T-helper 17 cell (primary cell): ENCODE data around the gene ANKRD12. TPM values are rescaled to one million over a fixed set of nuclear protein-coding genes. Genes with fewer than 3 reads are reported as not detected.
A peak's percentile ranks its signal among the peaks of the same experiment; 100 is the strongest.
"Not testable (repeated sequence)": the region's sequence is repeated elsewhere in the genome, so short reads cannot be mapped to it uniquely, and the experiment has no call there.

Source experiments
- ATAC-seq: fragments of 150-1000 bp; cut with Tn5 transposase; 2 replicates; pipeline ENCODE4 v1.10.0; 2021; ENCODE audit warnings: mild to moderate bottlenecking, moderate library complexity
- DNase-seq, 3 donors: peaks; one replicate each; pipeline versions ENCODE4 v3.0.0 to v3.0.0-alpha.2; 2020 to 2021
- H3K9me3 ChIP-seq: one replicate; pipeline ENCODE4 v1.7.0; 2013; ENCODE audit warnings: low read length, mild to moderate bottlenecking; ENCODE audit not compliant: control insufficient read depth, poor library complexity, severe bottlenecking
- H3K27ac Mint-ChIP-seq: one replicate; pipeline ENCODE4 v1.8.0; 2022; ENCODE audit warnings: mild to moderate bottlenecking, moderate library complexity, mixed read lengths
- H3K27me3 Mint-ChIP-seq: one replicate; pipeline ENCODE4 v1.8.0; 2022; ENCODE audit warnings: mixed read lengths
- H3K36me3 Mint-ChIP-seq: one replicate; pipeline ENCODE4 v1.8.0; 2022; ENCODE audit warnings: low read depth, mixed read lengths
- H3K4me1 Mint-ChIP-seq: one replicate; pipeline ENCODE4 v1.8.0; 2022; ENCODE audit warnings: mild to moderate bottlenecking, mixed read lengths
- H3K4me3 Mint-ChIP-seq: one replicate; pipeline ENCODE4 v1.8.0; 2022; ENCODE audit warnings: mild to moderate bottlenecking, moderate library complexity, mixed read lengths
- total RNA-seq, 4 donors: library from RNA in 2 of 4; stranded (reverse) in 2 of 4; gene quantifications; one replicate each; pipeline ENCODE4 v1.2.3 and lab custom pipeline; 2022 to 2026

The ANKRD12 gene
- total RNA-seq, 2 donors from 2014 or later, result 191 to 257 TPM

DNA sequence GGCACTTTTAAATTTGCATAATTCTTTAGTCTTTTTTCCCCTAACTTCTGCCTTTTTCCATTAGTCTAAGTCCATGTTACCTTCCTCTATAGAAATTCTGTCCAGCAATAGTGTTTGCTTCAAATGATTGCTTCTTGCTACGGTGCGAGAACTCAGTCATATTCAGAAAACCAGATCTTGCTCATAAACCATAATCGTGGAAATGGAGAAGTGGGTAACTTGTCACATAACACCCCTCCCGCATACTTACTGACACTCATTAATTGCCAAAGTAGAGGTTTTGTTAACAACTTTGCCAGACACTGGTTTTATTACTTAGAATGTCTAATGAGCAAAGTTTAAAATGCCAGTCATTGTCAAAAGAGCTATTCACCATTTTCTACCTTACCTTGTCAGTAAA is 103.7 kb downstream of the ANKRD12 start:
- H3K36me3 Mint-ChIP-seq, result peaks cover 28% of the 10 kb centered on the region
- DNase-seq (no peak), ATAC-seq (no peak)
- no peaks in the 10 kb centered on the region for H3K27me3 Mint-ChIP-seq
- H3K27ac Mint-ChIP-seq, result peak overlapping the region; percentile 68
- H3K4me3 Mint-ChIP-seq, result no peak overlapping the region
- no peaks in the 10 kb centered on the region for H3K9me3 ChIP-seq
- peaks cover 26% of the 10 kb centered on the region for H3K4me1 Mint-ChIP-seq

DNA sequence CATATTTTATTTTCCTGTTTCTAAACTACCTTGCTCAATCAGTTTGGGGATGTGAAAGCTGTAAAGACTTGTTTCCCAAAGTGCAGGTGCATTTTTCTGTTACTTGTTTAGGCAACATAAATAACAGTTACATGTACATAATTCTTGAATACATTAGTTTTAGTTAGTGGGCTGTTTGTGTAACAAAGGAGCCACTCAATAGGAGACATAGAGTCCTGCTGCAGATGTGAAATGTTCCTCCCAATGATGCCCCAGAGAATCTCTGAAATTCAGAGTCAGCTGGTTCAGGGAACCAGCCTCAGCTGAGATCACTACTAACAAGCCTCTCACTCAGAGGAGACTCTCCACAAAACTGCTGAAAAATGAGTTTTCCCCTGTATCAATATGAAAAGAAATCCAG is 106.4 kb downstream of the ANKRD12 start:
- no peaks in the 10 kb centered on the region for H3K9me3 ChIP-seq
- Mint-ChIP-seq H3K4me1 (peaks cover 20% of the 10 kb centered on the region), H3K27me3 (no peaks in the 10 kb centered on the region), H3K4me3 (no peak overlapping the region), H3K36me3 (peaks cover 17% of the 10 kb centered on the region), H3K27ac (peak overlapping the region; percentile 77)
- ATAC-seq (no peak), DNase-seq (no peak)

- Mint-ChIP-seq H3K27ac (peak overlapping the region; percentile 77), H3K4me1 (peaks cover 17% of the 10 kb centered on the region), H3K4me3 (no peak overlapping the region), H3K36me3 (peaks cover 11% of the 10 kb centered on the region), H3K27me3 (no peaks in the 10 kb centered on the region)
- H3K9me3 ChIP-seq, result no peaks in the 10 kb centered on the region
- DNase-seq, result no peak
- no peak for ATAC-seq
Observed at GRCh38 chr18:9244376-9244775, 107.8 kb downstream of the ANKRD12 start.

DNA sequence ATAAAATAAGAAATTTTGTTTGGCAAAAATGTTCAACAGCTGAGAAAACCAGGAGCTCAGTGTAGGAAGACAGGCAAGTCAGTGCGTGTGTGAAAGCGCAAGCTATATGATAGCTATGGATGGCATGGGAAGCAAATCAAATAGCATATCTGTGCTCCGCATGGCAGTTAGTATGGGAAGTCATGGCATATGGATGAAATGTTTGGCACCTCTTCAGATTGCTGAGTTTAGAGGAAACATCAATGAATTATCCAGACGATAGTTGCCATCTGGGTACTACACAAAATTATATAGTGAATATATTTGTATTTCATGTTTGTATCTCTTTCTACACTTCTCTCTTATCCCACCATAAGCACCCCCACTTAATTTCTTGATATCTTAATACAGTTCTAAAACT is 112.1 kb downstream of the ANKRD12 start:
- Mint-ChIP-seq H3K27ac (peak overlapping the region; percentile 24), H3K4me1 (peaks cover 11% of the 10 kb centered on the region), H3K36me3 (peaks cover 7% of the 10 kb centered on the region), H3K4me3 (no peak overlapping the region), H3K27me3 (no peaks in the 10 kb centered on the region)
- no peak for DNase-seq
- H3K9me3 ChIP-seq, result no peaks in the 10 kb centered on the region
- ATAC-seq, result no peak

DNA sequence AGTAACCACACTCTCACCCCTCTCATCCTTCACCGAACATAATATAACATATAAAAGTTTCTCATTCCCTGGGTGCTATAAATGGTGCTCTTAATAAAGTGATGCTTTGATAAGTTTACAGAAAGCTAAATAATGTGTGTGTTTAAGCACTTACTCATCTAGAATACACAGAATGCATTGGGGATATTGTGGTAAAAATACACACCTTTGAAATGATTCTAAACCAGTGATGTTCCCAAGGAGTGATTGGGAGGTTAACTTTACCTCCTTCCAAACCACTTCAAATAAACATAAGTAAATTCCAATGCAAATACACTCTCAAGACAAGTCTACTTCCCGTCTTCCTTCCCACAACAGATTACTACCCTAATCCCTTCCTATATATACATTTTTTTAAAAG is 112.7 kb downstream of the ANKRD12 start:
- Mint-ChIP-seq H3K36me3 (peaks cover 5% of the 10 kb centered on the region), H3K4me1 (peaks cover 8% of the 10 kb centered on the region), H3K27ac (peak overlapping the region; percentile 24)

GRCh38 chr18:9259173-9259572 is 122.6 kb downstream of the ANKRD12 start:
- no peak overlapping the region for H3K27ac Mint-ChIP-seq
- DNase-seq, result no peak
- ATAC-seq, result no peak
- H3K4me1 Mint-ChIP-seq, result peaks cover 15% of the 10 kb centered on the region
- H3K4me3 Mint-ChIP-seq, result no peak overlapping the region
- peaks cover 13% of the 10 kb centered on the region for H3K36me3 Mint-ChIP-seq
- no peaks in the 10 kb centered on the region for H3K27me3 Mint-ChIP-seq
- H3K9me3 ChIP-seq, result no peaks in the 10 kb centered on the region

More for the DNA sequence above, 112.7 kb downstream of the ANKRD12 start:
- DNase-seq (no peak), ATAC-seq (no peak)
- Mint-ChIP-seq H3K4me3 (no peak overlapping the region), H3K27me3 (no peaks in the 10 kb centered on the region)
- H3K9me3 ChIP-seq, result no peaks in the 10 kb centered on the region

- Mint-ChIP-seq H3K4me3 (no peak overlapping the region), H3K27ac (peak overlapping the region; percentile 41), H3K4me1 (peaks cover 15% of the 10 kb centered on the region), H3K36me3 (peaks cover 9% of the 10 kb centered on the region), H3K27me3 (no peaks in the 10 kb centered on the region)
- no peak for DNase-seq
- H3K9me3 ChIP-seq, result no peaks in the 10 kb centered on the region
- ATAC-seq, result no peak
Observed at GRCh38 chr18:9260388-9261380, 124.1 kb downstream of the ANKRD12 start.

GRCh38 chr18:9263264-9263663 is 126.7 kb downstream of the ANKRD12 start:
- DNase-seq (no peak), ATAC-seq (no peak)
- H3K4me3 Mint-ChIP-seq, result no peak overlapping the region
- H3K9me3 ChIP-seq, result no peaks in the 10 kb centered on the region
- H3K36me3 Mint-ChIP-seq, result peaks cover 7% of the 10 kb centered on the region
- peaks cover 14% of the 10 kb centered on the region for H3K4me1 Mint-ChIP-seq
- no peaks in the 10 kb centered on the region for H3K27me3 Mint-ChIP-seq
- no peak overlapping the region for H3K27ac Mint-ChIP-seq

GRCh38 chr18:9264797-9265196 is 128.2 kb downstream of the ANKRD12 start:
- peak overlapping the region; percentile 36 for H3K4me3 Mint-ChIP-seq
- H3K9me3 ChIP-seq, ATAC-seq, H3K36me3 Mint-ChIP-seq, H3K27me3 Mint-ChIP-seq, DNase-seq: not testable (repeated sequence)
- H3K4me1 Mint-ChIP-seq, result peaks cover 16% of the 10 kb centered on the region
- H3K27ac Mint-ChIP-seq, result peak overlapping the region; percentile 24

DNA sequence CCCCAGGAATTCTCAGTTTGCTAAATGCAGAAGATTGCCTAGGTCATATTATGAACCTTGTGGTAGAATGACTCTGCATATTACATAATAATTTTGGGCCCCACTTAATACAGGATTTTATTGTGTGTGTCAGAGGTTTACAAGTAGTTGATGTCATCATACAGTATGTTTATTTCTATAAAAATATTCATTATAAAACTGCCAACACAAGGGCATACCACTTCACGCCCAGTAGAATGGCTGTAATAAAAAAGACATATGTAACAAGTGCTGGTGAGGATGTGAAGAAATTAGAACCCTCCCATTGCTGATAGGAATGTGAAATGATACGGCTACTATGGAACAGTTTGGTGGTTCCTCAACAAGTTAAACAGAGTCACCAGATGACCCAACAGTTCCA is 136.6 kb downstream of the ANKRD12 start:
- Mint-ChIP-seq H3K27me3 (no peaks in the 10 kb centered on the region), H3K36me3 (peaks cover 6% of the 10 kb centered on the region), H3K4me1 (peaks cover 3% of the 10 kb centered on the region), H3K4me3 (no peak overlapping the region), H3K27ac (no peak overlapping the region)
- ATAC-seq (no peak), DNase-seq (no peak)
- no peaks in the 10 kb centered on the region for H3K9me3 ChIP-seq

- ATAC-seq, result no peak
- no peak for DNase-seq
- no peaks in the 10 kb centered on the region for H3K27me3 Mint-ChIP-seq
- no peak overlapping the region for H3K4me3 Mint-ChIP-seq
- no peaks in the 10 kb centered on the region for H3K9me3 ChIP-seq
- no peak overlapping the region for H3K27ac Mint-ChIP-seq
- no peaks in the 10 kb centered on the region for H3K4me1 Mint-ChIP-seq
- H3K36me3 Mint-ChIP-seq, result peaks cover 8% of the 10 kb centered on the region
Observed at GRCh38 chr18:9275890-9276289, 139.3 kb downstream of the ANKRD12 start.

DNA sequence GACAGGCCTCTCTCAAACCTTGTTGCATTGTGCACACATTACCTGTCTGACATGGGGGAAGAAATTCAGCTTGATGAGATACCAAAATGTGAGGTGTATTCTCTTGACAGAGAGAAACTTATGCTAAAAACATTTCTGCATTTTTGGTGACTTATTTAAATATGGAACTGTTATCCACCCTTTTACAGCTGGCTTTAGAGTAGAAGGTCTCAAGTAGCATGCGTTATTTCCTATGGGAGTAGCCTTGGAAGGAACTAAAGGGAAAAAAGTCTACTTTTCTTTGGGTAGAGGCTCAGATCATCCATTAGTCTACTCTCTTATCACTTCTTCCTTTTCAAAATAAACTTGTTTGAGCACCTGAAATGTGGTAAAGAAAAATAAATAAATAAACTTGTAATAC is 141.4 kb downstream of the ANKRD12 start:
- Mint-ChIP-seq H3K4me1 (no peaks in the 10 kb centered on the region), H3K27me3 (no peaks in the 10 kb centered on the region), H3K36me3 (peaks cover 10% of the 10 kb centered on the region), H3K27ac (no peak overlapping the region), H3K4me3 (no peak overlapping the region)
- ATAC-seq (no peak), DNase-seq (no peak)
- H3K9me3 ChIP-seq, result no peaks in the 10 kb centered on the region

DNA sequence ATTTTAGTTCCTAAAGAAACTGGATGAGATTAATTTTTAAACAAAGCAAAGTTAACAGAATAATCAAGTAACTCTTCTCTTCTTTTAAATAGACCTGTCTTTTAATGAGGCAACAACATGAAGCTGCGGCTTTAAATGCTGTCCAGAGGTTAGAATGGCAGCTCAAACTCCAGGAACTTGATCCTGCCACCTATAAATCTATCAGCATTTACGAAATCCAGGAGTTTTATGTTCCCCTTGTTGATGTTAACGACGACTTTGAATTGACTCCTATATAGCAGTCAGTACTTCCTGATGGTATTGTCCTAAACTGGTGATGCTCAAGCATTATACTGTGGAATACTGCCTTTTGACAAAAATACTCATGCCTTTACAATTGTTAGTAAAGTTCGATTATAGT is 144.3 kb downstream of the ANKRD12 start:
- Mint-ChIP-seq H3K27me3 (no peaks in the 10 kb centered on the region), H3K36me3 (peaks cover 8% of the 10 kb centered on the region), H3K27ac (no peak overlapping the region), H3K4me1 (no peaks in the 10 kb centered on the region), H3K4me3 (no peak overlapping the region)
- ATAC-seq (no peak), DNase-seq (no peak)
- H3K9me3 ChIP-seq, result no peaks in the 10 kb centered on the region

- H3K4me3 Mint-ChIP-seq, result no peak overlapping the region
- no peaks in the 10 kb centered on the region for H3K4me1 Mint-ChIP-seq
- ATAC-seq (no peak), DNase-seq (no peak)
- no peak overlapping the region for H3K27ac Mint-ChIP-seq
- H3K9me3 ChIP-seq, result no peaks in the 10 kb centered on the region
- H3K36me3 Mint-ChIP-seq, result peaks cover 8% of the 10 kb centered on the region
- no peaks in the 10 kb centered on the region for H3K27me3 Mint-ChIP-seq
Observed at GRCh38 chr18:9281780-9282179, 145.2 kb downstream of the ANKRD12 start.
